Measurements from ENCODE around the gene COL4A1.
A peak's percentile ranks its signal among the peaks of the same experiment; 100 is the strongest.

COL4A1 gene

GRCh38 chr13:110341445-110342244 is 34.7 kb upstream of the COL4A1 start:
- no peak for DNase-seq

GRCh38 chr13:110340812-110341444 is 34.0 kb upstream of the COL4A1 start:
- DNase-seq: peak; percentile 48 to 74

GRCh38 chr13:110339975-110340550 is 33.1 kb upstream of the COL4A1 start:
- DNase-seq: no peak

- no peak for DNase-seq
These were observed 32.3 kb upstream of the COL4A1 start for GRCh38 chr13:110339263-110339662.

DNA sequence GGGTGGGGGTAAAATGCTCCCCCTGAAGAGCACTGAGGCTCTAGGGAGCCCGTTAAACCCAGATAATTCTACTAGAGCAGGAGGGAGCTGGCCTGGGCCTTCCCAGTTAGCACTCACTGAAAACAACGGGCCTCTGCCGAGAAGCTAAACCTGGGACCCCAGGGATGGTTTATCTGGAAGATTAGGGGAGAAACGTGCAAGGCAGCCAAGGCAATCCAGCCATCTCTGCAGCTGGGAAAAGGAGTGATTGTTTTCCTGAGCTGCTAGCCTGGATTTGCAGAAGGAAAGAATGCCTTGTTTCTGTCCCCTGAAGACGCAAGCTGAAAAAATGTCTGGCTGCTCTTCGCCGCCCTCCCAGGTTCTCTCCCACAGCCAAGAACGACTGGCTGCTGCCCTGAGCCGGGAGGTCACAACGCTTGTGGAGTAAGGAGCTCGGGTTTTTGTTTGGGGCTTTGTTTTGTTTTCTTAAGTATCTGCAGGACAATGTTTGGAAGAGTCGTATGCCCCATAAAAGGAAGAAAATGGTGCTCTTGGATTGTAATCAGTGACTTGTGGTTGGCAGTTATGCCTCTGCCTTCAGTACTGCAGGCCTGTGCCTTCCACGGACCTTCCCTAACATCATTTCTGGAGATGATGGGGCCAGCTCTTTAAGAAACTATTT is 31.6 kb upstream of the COL4A1 start:
- no peak for DNase-seq

DNA sequence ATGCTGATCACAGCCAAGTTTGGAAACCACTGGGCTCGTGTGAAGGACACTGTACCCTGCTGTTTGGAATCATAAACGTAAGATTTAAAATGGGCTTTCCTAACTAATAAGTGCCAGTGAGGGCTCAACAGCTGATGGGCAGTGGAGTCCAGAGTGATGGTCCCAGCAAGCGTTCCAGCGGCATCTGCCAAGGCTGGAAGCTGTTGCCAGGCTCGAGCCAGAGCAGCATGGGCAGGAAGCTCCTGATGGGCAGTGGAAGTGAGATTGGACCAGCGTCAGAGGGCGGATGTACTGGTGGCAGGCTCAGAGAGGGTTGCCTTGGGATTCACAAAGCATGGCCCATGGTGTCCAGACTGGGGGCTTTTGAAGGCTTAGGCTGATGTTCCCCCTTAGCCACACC is 30.3 kb upstream of the COL4A1 start:
- no peak for DNase-seq

- no peak for DNase-seq
These were observed 29.7 kb upstream of the COL4A1 start for GRCh38 chr13:110336681-110337080.

DNA sequence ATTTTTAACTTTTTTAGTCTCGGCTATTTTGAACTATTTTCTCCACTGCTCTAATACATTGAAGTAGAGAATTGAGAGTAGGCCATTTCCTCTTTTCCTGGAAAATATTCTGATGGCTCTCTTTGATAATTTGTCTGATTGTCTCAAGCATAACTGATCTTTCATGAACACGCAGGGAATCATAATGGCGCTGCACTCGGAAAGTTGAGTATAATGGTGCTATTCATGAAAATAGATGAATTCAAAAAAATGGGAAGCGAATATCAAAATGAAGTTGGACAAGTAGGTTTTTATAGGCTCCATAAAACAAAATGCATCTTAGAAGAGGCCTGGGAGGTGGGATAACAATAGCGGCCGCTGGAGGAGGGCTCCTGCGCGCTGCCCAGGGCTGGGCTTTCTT is 29.2 kb upstream of the COL4A1 start:
- DNase-seq: no peak

- DNase-seq: no peak
These were observed 28.0 kb upstream of the COL4A1 start for GRCh38 chr13:110334841-110335490.

- DNase-seq: no peak
These were observed 27.3 kb upstream of the COL4A1 start for GRCh38 chr13:110334256-110334655.

DNA sequence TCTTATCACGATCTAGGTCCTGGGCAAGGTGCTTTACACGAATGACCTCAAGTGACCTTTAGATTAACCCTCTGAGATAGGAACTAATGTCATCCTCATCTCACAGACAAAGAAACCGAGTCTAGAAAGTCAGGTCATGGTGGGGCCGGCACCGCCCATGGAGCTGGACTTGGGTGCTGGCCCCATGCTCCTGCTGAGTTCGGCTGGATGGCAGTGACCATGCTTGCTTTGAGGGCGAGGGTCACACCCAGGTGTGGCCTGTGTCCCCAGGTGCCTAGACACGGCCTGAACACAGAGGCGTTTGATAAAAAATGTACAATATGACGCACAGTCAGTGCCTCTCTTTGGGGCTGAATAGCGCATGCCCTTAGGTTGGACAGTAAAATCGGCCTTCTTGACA is 26.9 kb upstream of the COL4A1 start:
- DNase-seq: no peak

DNA sequence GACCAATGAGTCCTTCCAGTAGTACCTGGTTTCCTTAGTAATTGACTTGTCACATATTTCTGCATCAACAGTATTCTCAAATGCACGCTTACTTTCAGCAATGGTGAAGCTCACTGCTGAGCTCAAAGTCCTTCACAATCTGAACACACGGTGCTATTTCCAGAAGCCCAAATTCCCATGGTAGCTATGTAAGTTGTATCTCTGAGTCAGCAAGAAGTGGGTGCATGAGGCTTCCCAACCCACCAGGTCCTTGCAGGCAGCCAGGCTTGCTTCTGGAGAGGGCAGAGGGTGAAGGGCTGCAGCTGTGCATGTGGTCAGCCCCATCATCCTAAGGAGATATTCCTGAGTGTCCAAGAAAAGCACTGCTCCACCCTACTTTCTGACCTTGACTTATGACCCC is 25.8 kb upstream of the COL4A1 start:
- DNase-seq: no peak

- no peak for DNase-seq
These were observed 24.4 kb upstream of the COL4A1 start for GRCh38 chr13:110331362-110331761.

- DNase-seq: no peak
These were observed 23.6 kb upstream of the COL4A1 start for GRCh38 chr13:110330491-110331011.

- DNase-seq: no peak
These were observed 23.0 kb upstream of the COL4A1 start for GRCh38 chr13:110329798-110330461.

- no peak for DNase-seq
These were observed 22.3 kb upstream of the COL4A1 start for GRCh38 chr13:110329258-110329657.

GRCh38 chr13:110328573-110328972 is 21.6 kb upstream of the COL4A1 start:
- DNase-seq: no peak

- no peak for DNase-seq
These were observed 20.2 kb upstream of the COL4A1 start for GRCh38 chr13:110327051-110327721.

DNA sequence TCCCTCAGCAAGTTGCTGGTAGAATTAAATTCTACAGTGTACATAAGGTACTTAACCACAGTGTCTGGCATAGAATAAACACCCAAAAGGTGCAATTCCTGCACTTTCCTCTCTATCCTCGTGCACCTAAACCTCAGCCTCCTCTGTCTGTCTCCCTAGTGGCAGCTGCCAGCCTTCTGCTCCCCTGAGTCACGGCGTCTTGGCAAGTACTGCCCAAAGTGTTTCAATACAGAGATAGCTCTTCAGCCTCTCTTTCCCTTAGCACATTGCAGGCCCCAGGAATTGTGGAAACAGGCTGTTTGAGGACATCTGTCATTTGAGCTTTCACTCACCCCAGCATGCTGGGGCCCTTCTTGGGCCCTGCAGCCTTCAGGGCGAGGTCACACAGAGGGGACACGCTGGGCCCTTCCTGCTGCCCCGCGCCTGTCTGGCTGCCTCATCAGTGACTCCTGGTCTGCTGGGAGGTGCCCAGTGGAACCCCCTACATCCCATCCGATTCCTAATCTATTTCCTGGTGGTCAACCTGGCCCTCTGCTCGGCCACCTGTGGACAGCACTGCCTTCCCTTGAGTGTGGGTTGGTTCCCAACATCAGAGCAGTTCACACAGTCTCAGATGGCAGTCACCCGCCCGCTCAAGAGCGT is 19.4 kb upstream of the COL4A1 start:
- DNase-seq: no peak

GRCh38 chr13:110324026-110324749 is 17.2 kb upstream of the COL4A1 start:
- no peak for DNase-seq
